GM23248 (cell line): ENCODE results near the gene RPS6KA4. TPM values are rescaled to one million over a fixed set of nuclear protein-coding genes. Genes with fewer than 3 reads are reported as not detected.

Experiments used
- DNase-seq: peaks from one replicate; pipeline ENCODE4 v3.0.0-alpha.2; 2015
- H2AFZ ChIP-seq: fragments of 200-600 bp; sonication (generic); 2 replicates; pipeline ENCODE4 v1.6.1; 2016; ENCODE audit warnings: antibody characterized with exemption
- H3F3A ChIP-seq: fragments of 200-600 bp; sonication (generic); 2 replicates; pipeline ENCODE4 v1.6.1; 2016; ENCODE audit warnings: mild to moderate bottlenecking, antibody characterized with exemption, mixed run types; ENCODE audit not compliant: insufficient read depth
- H3K27ac ChIP-seq: fragments of 200-600 bp; sonication (generic); 2 replicates; pipeline ENCODE4 v1.5.1; 2016; ENCODE audit warnings: mild to moderate bottlenecking
- H3K27me3 ChIP-seq: fragments of 200-600 bp; sonication (generic); replicated peaks from 2 replicates; pipeline ENCODE4 v1.6.1; 2016; ENCODE audit warnings: mild to moderate bottlenecking; ENCODE audit not compliant: insufficient read depth
- H3K36me3 ChIP-seq: fragments of 200-600 bp; sonication (generic); 2 replicates; pipeline ENCODE4 v1.6.1; 2016; ENCODE audit warnings: low read depth, mild to moderate bottlenecking
- H3K4me1 ChIP-seq: fragments of 200-600 bp; sonication (generic); 2 replicates; pipeline ENCODE4 v1.6.1; 2016; ENCODE audit warnings: mild to moderate bottlenecking; ENCODE audit not compliant: insufficient read depth
- H3K4me2 ChIP-seq: fragments of 200-600 bp; sonication (generic); one replicate; pipeline ENCODE4 v1.6.1; 2016; ENCODE audit warnings: mild to moderate bottlenecking; ENCODE audit not compliant: unreplicated experiment
- H3K4me3 ChIP-seq: fragments of 200-600 bp; sonication (generic); 2 replicates; pipeline ENCODE4 v1.5.1; 2016; ENCODE audit warnings: mild to moderate bottlenecking
- H3K79me2 ChIP-seq: fragments of 200-600 bp; sonication (generic); 2 replicates; pipeline ENCODE4 v1.6.1; 2016; ENCODE audit warnings: mild to moderate bottlenecking; ENCODE audit not compliant: insufficient read depth
- H3K9ac ChIP-seq: fragments of 200-600 bp; sonication (generic); 2 replicates; pipeline ENCODE4 v1.6.1; 2016; ENCODE audit warnings: mild to moderate bottlenecking
- H3K9me2 ChIP-seq: fragments of 200-600 bp; sonication (generic); 2 replicates; pipeline ENCODE4 v1.6.1; 2016; ENCODE audit warnings: mixed run types, mild to moderate bottlenecking, moderate library complexity; ENCODE audit not compliant: insufficient read depth
- H3K9me3 ChIP-seq: fragments of 200-600 bp; sonication (generic); one replicate; pipeline ENCODE4 v1.6.1; 2017; ENCODE audit warnings: low read depth
- H4K20me1 ChIP-seq: fragments of 200-600 bp; sonication (generic); 2 replicates; pipeline ENCODE4 v1.6.0; 2016; ENCODE audit not compliant: insufficient read depth
- EZH2 ChIP-seq: fragments of 200-600 bp; sonication (generic); IDR thresholded peaks from 2 replicates; pipeline ENCODE4 v1.6.1; 2018; ENCODE audit warnings: antibody characterized with exemption, mild to moderate bottlenecking; ENCODE audit not compliant: insufficient read depth, poor library complexity, severe bottlenecking
- EZH2phosphoT487 ChIP-seq: fragments of 200-600 bp; sonication (generic); IDR thresholded peaks from 2 replicates; pipeline ENCODE4 v1.6.1; 2018; ENCODE audit warnings: antibody characterized with exemption, moderate library complexity, mild to moderate bottlenecking, low read depth; ENCODE audit not compliant: insufficient read depth
- WGBS, 2 experiments: methylation state at CpG; one replicate each; pipeline ENCODE4 v1.1.6; 2015 to 2017; ENCODE audit warnings: low lambda C conversion rate in 2 of 2, low coverage in 1 of 2; ENCODE audit errors: missing lambda C conversion rate in 2 of 2; 5-methylcytosine and 5-hydroxymethylcytosine counted together
- in situ Hi-C: fragments of 300-500 bp; cut with MboI; formaldehyde crosslinking; loops from 2 replicates; pipeline ENCODE4 v1.15.0; 2020
- polyA plus RNA-seq: library from polyadenylated mRNA; unstranded; fragments of >200 nt; fragmentation: Nextera tagmentation; extraction: Ambion mirVana; gene quantifications from 2 replicates; pipeline ENCODE4 v1.2.1, GENCODE V29; 2016
- total RNA-seq: library from RNA; depleted of rRNA; stranded (reverse); fragments of >200 nt; shearing (Covaris generic); gene quantifications from 2 replicates; pipeline ENCODE4 v1.2.3, GENCODE V29; 2014

Gene RPS6KA4
- total and polyA plus RNA-seq, 2 experiments from 2014 or later = 12.2 to 61.0 TPM

GRCh38 chr11:64382047-64382446, 23.1 kb downstream of the RPS6KA4 start:
- no peak for DNase-seq
- Histone ChIP-seq H3K79me2 (no peaks in the 10 kb centered on the region), H3K4me3 (no peak overlapping the region), H4K20me1 (no peaks in the 10 kb centered on the region), H3F3A (0 out of 2 replicates have a peak, but pooled peaks cover 8% of the 10 kb centered on the region), H3K9ac (no peak overlapping the region), H2AFZ (no peak overlapping the region), H3K9me2 (no peaks in the 10 kb centered on the region), H3K27ac (no peak overlapping the region), H3K36me3 (no peaks in the 10 kb centered on the region), H3K27me3 (no peaks in the 10 kb centered on the region), H3K9me3 (no peaks in the 10 kb centered on the region), H3K4me2 (no peak overlapping the region), H3K4me1 (peaks cover 10% of the 10 kb centered on the region)
- 70 to 75% methylated on average over 6 of the region's 6 CpGs for WGBS, 2 experiments
- in situ Hi-C loops = no loop called here
- TF ChIP-seq EZH2phosphoT487 (no peak), EZH2 (no peak)

- peaks cover 10% of the 10 kb centered on the region for H3K4me1 ChIP-seq
- no peaks in the 10 kb centered on the region for H3K9me3 ChIP-seq
- no peak overlapping the region for H3K4me3 ChIP-seq
- H2AFZ ChIP-seq = no peak overlapping the region
- H3K27ac ChIP-seq = no peak overlapping the region
- no peak overlapping the region for H3K4me2 ChIP-seq
- H4K20me1 ChIP-seq = no peaks in the 10 kb centered on the region
- no peaks in the 10 kb centered on the region for H3K79me2 ChIP-seq
- in situ Hi-C loops = no loop called here
- H3K9ac ChIP-seq = no peak overlapping the region
- no peak for DNase-seq
- no peak for TF ChIP-seq EZH2
- no peak for TF ChIP-seq EZH2phosphoT487
- no peaks in the 10 kb centered on the region for H3K9me2 ChIP-seq
- H3K27me3 ChIP-seq = no peaks in the 10 kb centered on the region
- WGBS, 2 experiments = 55 to 56% methylated on average over 8 of the region's 8 CpGs
- H3F3A ChIP-seq = 0 out of 2 replicates have a peak, but pooled peaks cover 8% of the 10 kb centered on the region
- no peaks in the 10 kb centered on the region for H3K36me3 ChIP-seq
These were observed 23.6 kb downstream of the RPS6KA4 start for GRCh38 chr11:64382586-64382985.

- TF ChIP-seq EZH2phosphoT487 (no peak), EZH2 (no peak)
- H3K4me3 ChIP-seq = no peak overlapping the region
These were observed 24.6 kb downstream of the RPS6KA4 start for GRCh38 chr11:64383580-64383979.

GRCh38 chr11:64384028-64384737, 25.2 kb downstream of the RPS6KA4 start:
- Histone ChIP-seq H3K4me2 (no peak overlapping the region), H3K27me3 (no peaks in the 10 kb centered on the region), H2AFZ (no peak overlapping the region), H3K4me1 (peaks cover 4% of the 10 kb centered on the region; the same call in 1 of the 2 replicates), H3K9me2 (no peaks in the 10 kb centered on the region), H3K36me3 (no peaks in the 10 kb centered on the region), H3K9me3 (no peaks in the 10 kb centered on the region), H3K79me2 (no peaks in the 10 kb centered on the region), H3K4me3 (no peak overlapping the region), H4K20me1 (no peaks in the 10 kb centered on the region), H3K27ac (no peak overlapping the region), H3K9ac (no peak overlapping the region), H3F3A (no peaks in the 10 kb centered on the region)
- in situ Hi-C loops = no loop called here
- WGBS, 2 experiments = 63% methylated on average over 17 of the region's 17 CpGs
- no peak for TF ChIP-seq EZH2phosphoT487
- TF ChIP-seq EZH2 = no peak
- no peak for DNase-seq

More at GRCh38 chr11:64383580-64383979, 24.6 kb downstream of the RPS6KA4 start:
- no peak for DNase-seq
- Histone ChIP-seq H3F3A (no peaks in the 10 kb centered on the region), H3K4me2 (no peak overlapping the region), H2AFZ (no peak overlapping the region), H3K9ac (no peak overlapping the region), H3K79me2 (no peaks in the 10 kb centered on the region), H3K27me3 (no peaks in the 10 kb centered on the region), H4K20me1 (no peaks in the 10 kb centered on the region), H3K9me3 (no peaks in the 10 kb centered on the region), H3K27ac (no peak overlapping the region), H3K36me3 (no peaks in the 10 kb centered on the region), H3K4me1 (peaks cover 6% of the 10 kb centered on the region), H3K9me2 (no peaks in the 10 kb centered on the region)
- in situ Hi-C loops = no loop called here
- WGBS, 2 experiments = 31 to 35% methylated on average over 2 of the region's 2 CpGs
